ENCODE data around the gene C1QTNF5.

DNA sequence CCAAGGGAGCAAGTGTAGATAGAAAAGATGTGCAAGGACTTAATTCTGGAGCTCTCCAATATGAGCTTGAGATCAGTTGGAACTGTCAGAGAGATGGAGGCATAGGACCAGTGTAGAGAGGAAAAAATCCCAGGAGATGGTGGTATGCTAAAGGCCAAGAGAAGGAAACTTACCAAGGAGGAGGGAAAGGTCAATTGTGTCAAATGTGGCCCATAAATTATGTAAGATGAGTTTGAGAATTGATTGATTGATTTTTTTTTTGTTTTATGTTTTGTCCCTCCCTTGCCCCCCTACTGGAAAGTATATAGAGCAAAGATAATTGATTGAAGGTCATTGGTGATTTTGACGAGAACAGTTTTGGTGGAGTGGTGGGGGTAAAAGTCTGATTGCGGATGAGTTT lies 43.6 kb upstream of the C1QTNF5 start:
- TF ChIP-seq, protein P1, sequence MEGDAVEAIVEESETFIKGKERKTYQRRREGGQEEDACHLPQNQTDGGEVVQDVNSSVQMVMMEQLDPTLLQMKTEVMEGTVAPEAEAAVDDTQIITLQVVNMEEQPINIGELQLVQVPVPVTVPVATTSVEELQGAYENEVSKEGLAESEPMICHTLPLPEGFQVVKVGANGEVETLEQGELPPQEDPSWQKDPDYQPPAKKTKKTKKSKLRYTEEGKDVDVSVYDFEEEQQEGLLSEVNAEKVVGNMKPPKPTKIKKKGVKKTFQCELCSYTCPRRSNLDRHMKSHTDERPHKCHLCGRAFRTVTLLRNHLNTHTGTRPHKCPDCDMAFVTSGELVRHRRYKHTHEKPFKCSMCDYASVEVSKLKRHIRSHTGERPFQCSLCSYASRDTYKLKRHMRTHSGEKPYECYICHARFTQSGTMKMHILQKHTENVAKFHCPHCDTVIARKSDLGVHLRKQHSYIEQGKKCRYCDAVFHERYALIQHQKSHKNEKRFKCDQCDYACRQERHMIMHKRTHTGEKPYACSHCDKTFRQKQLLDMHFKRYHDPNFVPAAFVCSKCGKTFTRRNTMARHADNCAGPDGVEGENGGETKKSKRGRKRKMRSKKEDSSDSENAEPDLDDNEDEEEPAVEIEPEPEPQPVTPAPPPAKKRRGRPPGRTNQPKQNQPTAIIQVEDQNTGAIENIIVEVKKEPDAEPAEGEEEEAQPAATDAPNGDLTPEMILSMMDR (conservative IDR thresholded peaks at IDR 0.05 in 1 of 2, IDR thresholded peaks at IDR 0.05 in 1 of 2; ENCODE audit: extremely low read depth in 1 of 2, insufficient read depth in 1 of 2, low read depth in 1 of 2, low read length in 2 of 2): no peak
- TF ChIP-seq EZH2 (IDR thresholded peaks at IDR 0.05; ENCODE audit: borderline replicate concordance, low read length): no peak
